Stomach (tissue), 4 donors: ENCODE results near the gene ANKRD23.

Experiments used
- CTCF ChIP-seq, 7 experiments: fragments of 450-650 bp in 4 of 7; fragments of 200-600 bp in 3 of 7; sonication (generic) in 3 of 7; IDR thresholded peaks; one replicate each; pipeline ENCODE4 v1.5.1; 2016 to 2019; ENCODE audit warnings: antibody characterized with exemption in 7 of 7, control low read depth in 2 of 7, mild to moderate bottlenecking in 1 of 7
- EP300 ChIP-seq: sonication (generic); formaldehyde crosslinking; IDR thresholded peaks from one replicate; pipeline ENCODE4 v1.6.1; 2017; ENCODE audit warnings: antibody characterized with exemption
- POLR2A ChIP-seq, 4 donors: fragments of 450-650 bp; IDR thresholded peaks; one replicate each; pipeline ENCODE4 v1.6.1; 2016; ENCODE audit warnings: antibody characterized with exemption in 4 of 4, control low read depth in 2 of 4, mild to moderate bottlenecking in 1 of 4, moderate library complexity in 1 of 4
- POLR2AphosphoS5 ChIP-seq, 3 donors: sonication (generic); formaldehyde crosslinking; IDR thresholded peaks; one replicate each; pipeline ENCODE4 v1.6.1; 2016; ENCODE audit warnings: antibody characterized with exemption in 3 of 3

- TF ChIP-seq CTCF (IDR thresholded peaks at IDR 0.05) (no peak), POLR2AphosphoS5 (IDR thresholded peaks at IDR 0.05) (no peak), POLR2A (IDR thresholded peaks at IDR 0.05) (no peak), EP300 (no peak)
Measured at GRCh38 chr2:96846825-96847224, 3.0 kb upstream of the ANKRD23 start.
